SK-N-SH (cell line): ENCODE measurements around the gene FBXL15. TPM values are rescaled to one million over a fixed set of nuclear protein-coding genes. Genes with fewer than 3 reads are reported as not detected.
"Not testable (repeated sequence)": the region's sequence is repeated elsewhere in the genome, so short reads cannot be mapped to it uniquely, and the experiment has no call there.

Experiments used
- CTCF ChIA-PET: fragments of 300-600, 350-600 bp; formaldehyde crosslinking; extraction: SDS; loops from one replicate; lab custom pipeline; 2021; lab: Yijun Ruan, JAX
- POLR2A ChIA-PET: fragments of 350-600 bp; sonication (Branson Sonifier 250); formaldehyde crosslinking; extraction: SDS; loops from one replicate; lab custom pipeline; 2020; ENCODE audit warnings: antibody characterized with exemption, inconsistent platforms; lab: Yijun Ruan, JAX
- DNase-seq: peaks from one replicate; pipeline ENCODE4 v3.0.0; 2012
- H2AFZ ChIP-seq: fragments of 200-600 bp; sonication (generic); 2 replicates; pipeline ENCODE4 v1.8.1; 2016; ENCODE audit warnings: antibody characterized with exemption, mild to moderate bottlenecking, low read depth
- H3F3A ChIP-seq: fragments of 200-600 bp; sonication (generic); replicated peaks from 2 replicates; pipeline ENCODE3; 2016; ENCODE audit warnings: antibody characterized with exemption, mild to moderate bottlenecking; ENCODE audit not compliant: insufficient read depth
- H3K27ac ChIP-seq, 2 experiments: fragments of 200-500 bp in 1 of 2; fragments of 200-600 bp in 1 of 2; sonication (Bioruptor generic) in 1 of 2; sonication (generic), shearing (Covaris generic) in 1 of 2; 2 replicates each; pipeline versions ENCODE4 v1.5.1 to v1.6.1; 2014 to 2016; ENCODE audit warnings: low read depth in 2 of 2, inconsistent platforms in 1 of 2, low read length in 1 of 2, mild to moderate bottlenecking in 1 of 2, mixed read lengths in 1 of 2
- H3K27me3 ChIP-seq: fragments of 200-600 bp; sonication (generic), shearing (Covaris generic); 2 replicates; pipeline ENCODE4 v1.6.1; 2016; ENCODE audit warnings: mixed run types; ENCODE audit not compliant: insufficient read depth
- H3K36me3 ChIP-seq, 2 experiments: fragments of 200-500 bp in 1 of 2; fragments of 200-600 bp in 1 of 2; sonication (Bioruptor generic) in 1 of 2; sonication (generic) in 1 of 2; replicated peaks in 1 of 2; 2 replicates each; pipeline versions ENCODE3 to v1.5.1; 2014 to 2016; ENCODE audit warnings: low read length in 1 of 2, mild to moderate bottlenecking in 1 of 2; ENCODE audit not compliant: insufficient read depth in 2 of 2, control insufficient read depth in 1 of 2
- H3K4me1 ChIP-seq, 2 experiments: fragments of 200-500 bp in 1 of 2; fragments of 200-600 bp in 1 of 2; sonication (Bioruptor generic) in 1 of 2; sonication (generic), shearing (Covaris generic) in 1 of 2; 2 replicates each; pipeline versions ENCODE4 v1.5.1 to v1.6.1; 2014 to 2016; ENCODE audit warnings: low read depth in 1 of 2, low read length in 1 of 2, mixed run types in 1 of 2; ENCODE audit not compliant: insufficient read depth in 2 of 2, control insufficient read depth in 1 of 2
- H3K4me2 ChIP-seq: fragments of 200-600 bp; sonication (generic), shearing (Covaris generic); 2 replicates; pipeline ENCODE4 v1.6.1; 2017; ENCODE audit warnings: mixed run types
- H3K4me3 ChIP-seq, 2 experiments: fragments of 200-500 bp in 1 of 2; fragments of 200-600 bp in 1 of 2; sonication (Bioruptor generic) in 1 of 2; sonication (generic), shearing (Covaris generic) in 1 of 2; 2 replicates each; pipeline versions ENCODE4 v1.5.1 to v1.8.1; 2014 to 2016; ENCODE audit warnings: low read depth in 2 of 2, inconsistent platforms in 1 of 2, low read length in 1 of 2, mild to moderate bottlenecking in 1 of 2, mixed read lengths in 1 of 2, moderate library complexity in 1 of 2
- H3K79me2 ChIP-seq: fragments of 200-600 bp; sonication (generic); 2 replicates; pipeline ENCODE4 v1.8.1; 2017; ENCODE audit warnings: mild to moderate bottlenecking; ENCODE audit not compliant: insufficient read depth
- H3K9ac ChIP-seq: fragments of 200-600 bp; sonication (generic); 2 replicates; pipeline ENCODE4 v1.6.1; 2017; ENCODE audit warnings: mixed run types
- H3K9me2 ChIP-seq: fragments of 200-600 bp; sonication (generic); 2 replicates; pipeline ENCODE4 v1.6.1; 2017; ENCODE audit warnings: mixed run types
- H3K9me3 ChIP-seq: fragments of 200-600 bp; sonication (generic); 2 replicates; pipeline ENCODE4 v1.6.1; 2017; ENCODE audit warnings: mixed run types, mild to moderate bottlenecking, moderate library complexity
- H4K20me1 ChIP-seq: fragments of 200-600 bp; sonication (generic); 2 replicates; pipeline ENCODE4 v1.6.1; 2017; ENCODE audit warnings: mild to moderate bottlenecking, mixed run types; ENCODE audit not compliant: insufficient read depth
- CHD2 ChIP-seq: fragments of 150-350 bp; IDR thresholded peaks from 2 replicates; pipeline ENCODE4 v1.6.1; 2018; ENCODE audit warnings: low read length; ENCODE audit not compliant: partially characterized antibody
- FOXM1 ChIP-seq: IDR thresholded peaks from 2 replicates; pipeline ENCODE4 v1.4.0; 2012; ENCODE audit warnings: low read depth, mild to moderate bottlenecking
- GATA2 ChIP-seq: sonication (generic); formaldehyde crosslinking; IDR thresholded peaks from 2 replicates; pipeline ENCODE4 v1.5.0; 2020; ENCODE audit warnings: mild to moderate bottlenecking, missing genetic modification reagents
- MEF2A ChIP-seq: IDR thresholded peaks from 2 replicates; pipeline ENCODE4 v1.4.0; 2012; ENCODE audit warnings: low read depth, borderline replicate concordance
- NRF1 ChIP-seq: IDR thresholded peaks from 2 replicates; pipeline ENCODE4 v1.6.1; 2012; ENCODE audit warnings: low read depth, mild to moderate bottlenecking, low read length
- RCOR1 ChIP-seq: fragments of 150-350 bp; IDR thresholded peaks from 2 replicates; pipeline ENCODE4 v1.6.1; 2017; ENCODE audit warnings: antibody characterized with exemption, low read length
- TCF12 ChIP-seq: IDR thresholded peaks from 2 replicates; pipeline ENCODE4 v1.4.0; 2012
- WGBS: methylation state at CpG from one replicate; pipeline ENCODE4 v1.1.6; 2017; ENCODE audit warnings: low lambda C conversion rate; 5-methylcytosine and 5-hydroxymethylcytosine counted together
- polyA plus RNA-seq, 3 experiments: library from polyadenylated mRNA; depleted of rRNA; stranded (reverse); fragments of >200 nt; gene quantifications; 2 replicates each; pipeline ENCODE4 v1.2.3, GENCODE V29; 2012
- TF ChIP-seq, protein P1 (sequence below): fragments of 150-350 bp; IDR thresholded peaks from 2 replicates; pipeline ENCODE4 v1.6.1; 2016; ENCODE audit warnings: mild to moderate bottlenecking, low read depth, low read length
- TF ChIP-seq, protein P2 (sequence below): IDR thresholded peaks from 2 replicates; pipeline ENCODE4 v1.4.0; 2012; ENCODE audit warnings: low read depth
- TF ChIP-seq, protein P3 (sequence below): IDR thresholded peaks from 2 replicates; pipeline ENCODE4 v1.4.0; 2012; ENCODE audit warnings: low read depth, borderline replicate concordance

The FBXL15 gene
- polyA plus RNA-seq, 1 of the 3 experiments (the other 2 are of a cell fraction) = 17.2 TPM

DNA sequence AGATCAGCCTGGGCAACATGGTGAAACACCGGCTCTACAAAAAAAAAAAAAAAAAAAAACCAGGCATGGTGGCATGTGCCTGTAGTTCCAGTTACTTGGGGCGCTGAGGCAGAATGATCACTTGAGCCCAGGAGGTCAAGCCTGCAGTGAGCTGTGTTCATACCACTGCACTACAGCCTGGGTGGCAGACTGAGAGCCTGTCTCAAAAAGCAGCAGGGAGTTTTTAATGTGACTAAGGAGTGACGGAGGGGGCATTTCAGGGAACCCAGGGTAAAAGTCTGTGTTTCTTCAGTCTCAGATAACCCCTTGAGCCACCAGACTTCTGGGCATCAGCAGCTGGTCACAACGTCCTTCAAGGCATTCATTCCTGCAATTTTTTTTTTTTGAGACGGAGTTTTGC lies 32.9 kb downstream of the FBXL15 start:
- Histone ChIP-seq H3K79me2 (no peaks in the 10 kb centered on the region), H3K9me3 (no peaks in the 10 kb centered on the region), H3K4me1 (peaks cover 0 to 10% of the 10 kb centered on the region in 2 experiments; a peak in 2 of 4 replicates), H3F3A (peaks cover 15% of the 10 kb centered on the region), H3K4me3 (no peak overlapping the region), H3K4me2 (no peak overlapping the region), H3K36me3 (no peaks in the 10 kb centered on the region), H3K9me2 (no peaks in the 10 kb centered on the region), H3K27ac (no peak overlapping the region), H2AFZ (no peak overlapping the region), H3K9ac (no peak overlapping the region), H3K27me3 (no peaks in the 10 kb centered on the region), H4K20me1 (no peaks in the 10 kb centered on the region)
- ChIA-PET POLR2A (interaction anchor here (4.1 kb wide), 1 partner anchor 7 kb away, joined by 27 read pairs; no protein-coding TSS in a partner anchor), CTCF (interaction anchor here (3.9 to 5.3 kb wide), 2 partner anchors 32 to 130 kb away, joined by 14 to 25 read pairs; partner anchors contain the start of gene FBXL15)
- 76% methylated on average over 5 of the region's 5 CpGs for WGBS
- no peak for DNase-seq
- no peak for TF ChIP-seq FOXM1
- TF ChIP-seq NRF1 = no peak
- TF ChIP-seq TCF12 = no peak
- TF ChIP-seq MEF2A = no peak
- TF ChIP-seq, protein P1, sequence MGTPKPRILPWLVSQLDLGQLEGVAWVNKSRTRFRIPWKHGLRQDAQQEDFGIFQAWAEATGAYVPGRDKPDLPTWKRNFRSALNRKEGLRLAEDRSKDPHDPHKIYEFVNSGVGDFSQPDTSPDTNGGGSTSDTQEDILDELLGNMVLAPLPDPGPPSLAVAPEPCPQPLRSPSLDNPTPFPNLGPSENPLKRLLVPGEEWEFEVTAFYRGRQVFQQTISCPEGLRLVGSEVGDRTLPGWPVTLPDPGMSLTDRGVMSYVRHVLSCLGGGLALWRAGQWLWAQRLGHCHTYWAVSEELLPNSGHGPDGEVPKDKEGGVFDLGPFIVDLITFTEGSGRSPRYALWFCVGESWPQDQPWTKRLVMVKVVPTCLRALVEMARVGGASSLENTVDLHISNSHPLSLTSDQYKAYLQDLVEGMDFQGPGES = no peak
- TF ChIP-seq, protein P2, sequence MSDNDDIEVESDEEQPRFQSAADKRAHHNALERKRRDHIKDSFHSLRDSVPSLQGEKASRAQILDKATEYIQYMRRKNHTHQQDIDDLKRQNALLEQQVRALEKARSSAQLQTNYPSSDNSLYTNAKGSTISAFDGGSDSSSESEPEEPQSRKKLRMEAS = no peak
- TF ChIP-seq GATA2 (CRISPR knock-in tag) = no peak
- TF ChIP-seq CHD2 = no peak
- no peak for TF ChIP-seq RCOR1
- TF ChIP-seq, protein P3, sequence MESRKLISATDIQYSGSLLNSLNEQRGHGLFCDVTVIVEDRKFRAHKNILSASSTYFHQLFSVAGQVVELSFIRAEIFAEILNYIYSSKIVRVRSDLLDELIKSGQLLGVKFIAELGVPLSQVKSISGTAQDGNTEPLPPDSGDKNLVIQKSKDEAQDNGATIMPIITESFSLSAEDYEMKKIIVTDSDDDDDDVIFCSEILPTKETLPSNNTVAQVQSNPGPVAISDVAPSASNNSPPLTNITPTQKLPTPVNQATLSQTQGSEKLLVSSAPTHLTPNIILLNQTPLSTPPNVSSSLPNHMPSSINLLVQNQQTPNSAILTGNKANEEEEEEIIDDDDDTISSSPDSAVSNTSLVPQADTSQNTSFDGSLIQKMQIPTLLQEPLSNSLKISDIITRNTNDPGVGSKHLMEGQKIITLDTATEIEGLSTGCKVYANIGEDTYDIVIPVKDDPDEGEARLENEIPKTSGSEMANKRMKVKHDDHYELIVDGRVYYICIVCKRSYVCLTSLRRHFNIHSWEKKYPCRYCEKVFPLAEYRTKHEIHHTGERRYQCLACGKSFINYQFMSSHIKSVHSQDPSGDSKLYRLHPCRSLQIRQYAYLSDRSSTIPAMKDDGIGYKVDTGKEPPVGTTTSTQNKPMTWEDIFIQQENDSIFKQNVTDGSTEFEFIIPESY = no peak

DNA sequence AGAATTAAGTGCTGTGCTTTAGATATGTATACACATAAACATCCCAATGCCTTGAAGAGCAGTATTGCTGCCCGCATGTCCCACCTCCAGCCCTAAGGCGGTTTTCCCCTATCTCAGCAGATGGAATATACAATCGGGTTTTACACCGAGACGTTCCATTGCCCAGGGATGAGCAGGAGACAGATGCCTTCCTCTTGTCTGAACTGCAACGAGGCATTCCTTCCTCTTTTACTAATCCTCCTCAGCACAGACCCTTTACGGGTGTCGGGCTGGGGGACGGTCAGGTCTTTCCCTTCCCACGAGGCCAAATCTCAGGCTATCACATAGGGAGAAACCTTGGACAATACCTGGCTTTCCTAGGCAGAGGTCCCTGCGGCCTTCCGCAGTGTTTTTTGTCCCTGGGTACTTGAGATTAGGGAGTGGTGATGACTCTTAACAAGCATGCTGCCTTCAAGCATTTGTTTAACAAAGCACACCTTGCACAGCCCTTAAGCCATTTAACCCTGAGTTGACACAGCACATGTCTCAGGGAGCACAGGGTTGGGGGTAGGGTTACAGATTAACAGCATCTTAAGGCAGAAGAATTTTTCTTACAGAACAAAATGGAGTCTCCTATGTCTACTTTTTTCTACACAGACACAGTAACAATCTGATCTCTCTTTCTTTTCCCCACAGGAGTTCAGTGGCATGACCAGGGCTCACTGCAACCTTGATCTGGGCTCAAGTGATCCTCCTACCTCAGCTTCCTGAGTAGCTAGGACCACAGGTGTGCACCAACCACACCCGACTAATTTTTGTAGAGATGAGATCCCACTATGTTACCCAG lies 34.2 kb downstream of the FBXL15 start:
- H3K9me2 ChIP-seq, H3K4me2 ChIP-seq, H3K36me3 ChIP-seq, POLR2A ChIA-PET, CTCF ChIA-PET, H3K27ac ChIP-seq, H2AFZ ChIP-seq, H4K20me1 ChIP-seq, DNase-seq, H3K4me3 ChIP-seq, H3K27me3 ChIP-seq, H3K4me1 ChIP-seq, H3K9me3 ChIP-seq, H3K9ac ChIP-seq, H3K79me2 ChIP-seq: not testable (repeated sequence)
- peaks cover 15% of the 10 kb centered on the region for H3F3A ChIP-seq
- WGBS = 85% methylated on average over 13 of the region's 13 CpGs
